Loucy (cell line): Measurements from ENCODE around the gene ACIN1.

Source experiments
- H2AFZ ChIP-seq: fragments of 200-600 bp; sonication (generic); 2 replicates; pipeline ENCODE4 v1.6.0; 2016; ENCODE audit warnings: antibody characterized with exemption, mild to moderate bottlenecking, low read length, moderate library complexity
- H3F3A ChIP-seq: fragments of 200-600 bp; 2 replicates; pipeline ENCODE4 v1.6.0; 2016; ENCODE audit warnings: antibody characterized with exemption, low read depth, mild to moderate bottlenecking
- H3K27me3 ChIP-seq: fragments of 200-600 bp; sonication (generic); 2 replicates; pipeline ENCODE4 v1.6.1; 2014; ENCODE audit warnings: low read length, mild to moderate bottlenecking; ENCODE audit not compliant: insufficient read depth, poor library complexity, severe bottlenecking
- H3K36me3 ChIP-seq: fragments of 200-600 bp; sonication (generic); 2 replicates; pipeline ENCODE4 v1.6.1; 2016; ENCODE audit warnings: low read length; ENCODE audit not compliant: insufficient read depth
- H3K4me1 ChIP-seq: fragments of 200-600 bp; sonication (generic); 2 replicates; pipeline ENCODE4 v1.5.1; 2014; ENCODE audit warnings: low read length, mild to moderate bottlenecking; ENCODE audit not compliant: insufficient read depth, poor library complexity, severe bottlenecking
- H3K4me2 ChIP-seq: fragments of 200-600 bp; sonication (generic); 2 replicates; pipeline ENCODE4 v1.6.0; 2014; ENCODE audit warnings: antibody characterized with exemption, low read length, low read depth, mild to moderate bottlenecking; ENCODE audit not compliant: poor library complexity, severe bottlenecking
- H3K4me3 ChIP-seq: fragments of 200-600 bp; sonication (generic); 2 replicates; pipeline ENCODE4 v1.5.1; 2014; ENCODE audit warnings: low read length, mild to moderate bottlenecking, mixed read lengths; ENCODE audit not compliant: poor library complexity, severe bottlenecking
- H3K79me2 ChIP-seq: fragments of 200-600 bp; sonication (generic); 2 replicates; pipeline ENCODE4 v1.6.1; 2014; ENCODE audit warnings: low read length; ENCODE audit not compliant: insufficient read depth
- H3K9ac ChIP-seq: fragments of 200-600 bp; sonication (generic); 2 replicates; pipeline ENCODE4 v1.6.0; 2014; ENCODE audit warnings: mild to moderate bottlenecking, low read depth, low read length, moderate library complexity; ENCODE audit not compliant: poor library complexity, severe bottlenecking
- H3K9me2 ChIP-seq: fragments of 200-600 bp; sonication (generic); replicated peaks from 2 replicates; pipeline ENCODE4 v1.6.1; 2016; ENCODE audit warnings: low read depth, low read length, mixed read lengths
- H3K9me3 ChIP-seq: fragments of 200-600 bp; sonication (generic); 2 replicates; pipeline ENCODE4 v1.6.1; 2014; ENCODE audit warnings: mild to moderate bottlenecking, antibody characterized with exemption, low read length, low read depth; ENCODE audit not compliant: insufficient read depth
- H4K20me1 ChIP-seq: fragments of 200-600 bp; sonication (generic); 2 replicates; pipeline ENCODE4 v1.6.0; 2014; ENCODE audit warnings: antibody characterized with exemption, low read length, mild to moderate bottlenecking; ENCODE audit not compliant: insufficient read depth, poor library complexity, severe bottlenecking
- EZH2phosphoT487 ChIP-seq: fragments of 200-600 bp; IDR thresholded peaks from 2 replicates; pipeline ENCODE4 v1.6.1; 2018; ENCODE audit warnings: antibody characterized with exemption, mild to moderate bottlenecking, moderate library complexity, borderline replicate concordance
- TF ChIP-seq, protein P1 (sequence below): fragments of 200-600 bp; sonication (generic); conservative IDR thresholded peaks from 2 replicates; pipeline ENCODE4 v1.5.1; 2014; ENCODE audit warnings: mild to moderate bottlenecking, antibody characterized with exemption, low read length

ACIN1 gene

DNA sequence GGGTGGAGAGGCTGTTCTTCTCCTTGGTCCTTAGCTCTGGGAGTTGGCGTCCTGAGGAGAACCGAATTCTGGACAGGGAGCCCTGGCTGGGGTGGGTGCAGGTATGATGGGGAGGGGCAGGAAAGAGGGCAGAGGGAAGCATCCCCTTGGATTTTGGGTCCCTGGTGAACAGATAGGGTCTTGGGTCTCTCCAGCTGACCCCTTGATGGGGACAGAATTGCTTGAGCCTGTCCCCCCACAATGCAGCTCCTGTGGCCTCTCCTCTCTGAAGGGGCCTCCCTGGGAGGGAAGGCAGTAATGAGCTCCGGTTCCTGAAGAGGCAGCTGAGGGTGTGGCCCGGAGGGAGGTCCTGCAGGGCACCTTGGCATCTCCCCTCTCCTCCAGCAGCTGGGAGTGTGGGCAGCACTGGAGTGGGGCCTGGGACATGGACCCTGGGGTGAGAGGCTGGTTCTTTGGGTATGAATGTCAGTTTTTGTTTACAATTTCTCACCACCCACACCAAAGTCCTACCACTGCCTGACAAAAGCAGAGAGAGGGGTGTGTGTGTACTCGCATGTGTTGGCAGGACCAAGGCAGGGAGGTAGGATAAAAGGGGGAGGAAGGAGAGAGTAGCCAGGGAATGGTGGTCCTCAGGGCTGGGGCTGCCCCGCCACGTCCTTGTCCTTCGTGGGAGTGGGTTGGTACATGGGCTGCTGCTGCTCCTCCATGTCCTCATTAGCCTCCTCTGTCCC lies 31.8 kb upstream of the ACIN1 start:
- no peaks in the 10 kb centered on the region for H3F3A ChIP-seq
- no peaks in the 10 kb centered on the region for H3K4me1 ChIP-seq
- H3K27me3 ChIP-seq: no peaks in the 10 kb centered on the region
- H3K36me3 ChIP-seq: no peaks in the 10 kb centered on the region
- H3K4me3 ChIP-seq: no peak overlapping the region
- no peak overlapping the region for H3K9ac ChIP-seq
- TF ChIP-seq, protein P1, sequence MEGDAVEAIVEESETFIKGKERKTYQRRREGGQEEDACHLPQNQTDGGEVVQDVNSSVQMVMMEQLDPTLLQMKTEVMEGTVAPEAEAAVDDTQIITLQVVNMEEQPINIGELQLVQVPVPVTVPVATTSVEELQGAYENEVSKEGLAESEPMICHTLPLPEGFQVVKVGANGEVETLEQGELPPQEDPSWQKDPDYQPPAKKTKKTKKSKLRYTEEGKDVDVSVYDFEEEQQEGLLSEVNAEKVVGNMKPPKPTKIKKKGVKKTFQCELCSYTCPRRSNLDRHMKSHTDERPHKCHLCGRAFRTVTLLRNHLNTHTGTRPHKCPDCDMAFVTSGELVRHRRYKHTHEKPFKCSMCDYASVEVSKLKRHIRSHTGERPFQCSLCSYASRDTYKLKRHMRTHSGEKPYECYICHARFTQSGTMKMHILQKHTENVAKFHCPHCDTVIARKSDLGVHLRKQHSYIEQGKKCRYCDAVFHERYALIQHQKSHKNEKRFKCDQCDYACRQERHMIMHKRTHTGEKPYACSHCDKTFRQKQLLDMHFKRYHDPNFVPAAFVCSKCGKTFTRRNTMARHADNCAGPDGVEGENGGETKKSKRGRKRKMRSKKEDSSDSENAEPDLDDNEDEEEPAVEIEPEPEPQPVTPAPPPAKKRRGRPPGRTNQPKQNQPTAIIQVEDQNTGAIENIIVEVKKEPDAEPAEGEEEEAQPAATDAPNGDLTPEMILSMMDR: no peak
- TF ChIP-seq EZH2phosphoT487: no peak
- no peak overlapping the region for H3K4me2 ChIP-seq
- H3K9me2 ChIP-seq: no peaks in the 10 kb centered on the region
- H3K79me2 ChIP-seq: no peaks in the 10 kb centered on the region
- H4K20me1 ChIP-seq: no peaks in the 10 kb centered on the region
- H3K9me3 ChIP-seq: no peaks in the 10 kb centered on the region
- no peak overlapping the region for H2AFZ ChIP-seq

DNA sequence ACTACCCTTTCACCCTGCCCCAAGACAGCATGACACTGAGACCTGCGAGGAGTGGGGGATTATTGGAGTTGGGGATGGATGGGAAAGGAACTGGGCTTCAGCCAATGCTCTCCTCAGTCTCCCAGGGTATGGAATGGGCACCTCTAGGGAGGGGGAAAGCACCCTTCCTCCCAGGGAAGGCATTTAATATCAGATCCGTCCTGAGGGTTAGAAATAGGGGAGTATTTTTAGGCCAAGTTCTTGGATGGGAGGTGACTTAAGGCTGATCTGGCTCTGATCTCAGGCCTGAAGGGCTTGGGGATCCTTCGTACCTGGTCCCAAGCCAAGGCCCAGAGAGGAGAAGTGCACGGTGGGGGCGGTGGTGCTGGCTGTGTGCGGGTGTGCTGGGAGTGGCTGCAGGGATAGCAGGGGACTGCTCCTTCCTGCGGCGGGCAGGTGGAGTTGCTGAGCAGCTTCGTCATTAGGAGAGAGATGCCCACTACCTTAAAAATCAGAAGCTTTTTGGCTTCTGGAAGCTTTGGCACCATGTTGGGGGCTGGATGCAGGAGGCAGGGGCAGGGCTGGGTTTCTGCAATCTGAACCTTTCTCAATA lies 31.1 kb upstream of the ACIN1 start:
- Histone ChIP-seq H3K27me3 (no peaks in the 10 kb centered on the region), H3F3A (no peaks in the 10 kb centered on the region), H3K4me3 (no peak overlapping the region), H3K79me2 (no peaks in the 10 kb centered on the region), H3K4me2 (no peak overlapping the region), H3K9me3 (no peaks in the 10 kb centered on the region), H3K9me2 (no peaks in the 10 kb centered on the region), H2AFZ (no peak overlapping the region), H3K4me1 (no peaks in the 10 kb centered on the region), H3K36me3 (no peaks in the 10 kb centered on the region), H3K9ac (no peak overlapping the region), H4K20me1 (no peaks in the 10 kb centered on the region)
- TF ChIP-seq, protein P1: no peak
- TF ChIP-seq EZH2phosphoT487: no peak

DNA sequence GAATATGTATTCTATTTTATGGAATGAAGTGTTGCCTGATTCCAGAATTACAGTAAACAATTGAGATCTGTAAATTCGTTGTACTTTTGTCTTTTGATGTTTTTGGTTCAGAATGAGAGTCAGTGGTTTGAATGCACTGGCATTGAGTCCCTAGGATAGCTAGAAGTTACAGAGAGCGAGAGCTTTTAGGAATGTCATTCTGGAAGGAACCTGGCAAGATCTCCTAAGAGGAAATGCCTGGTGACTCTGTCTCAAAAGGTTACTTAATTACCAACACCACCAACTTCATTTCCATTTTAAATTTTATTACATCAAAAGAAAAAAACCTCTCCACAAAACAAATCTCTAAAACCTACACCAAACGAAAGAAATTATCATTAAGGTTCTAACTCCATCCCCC lies 30.1 kb upstream of the ACIN1 start:
- Histone ChIP-seq H4K20me1 (no peaks in the 10 kb centered on the region), H3K9ac (no peak overlapping the region), H3F3A (no peaks in the 10 kb centered on the region), H2AFZ (no peak overlapping the region), H3K9me2 (no peaks in the 10 kb centered on the region), H3K9me3 (no peaks in the 10 kb centered on the region), H3K36me3 (no peaks in the 10 kb centered on the region), H3K4me2 (no peak overlapping the region), H3K4me1 (peaks cover 7% of the 10 kb centered on the region), H3K79me2 (no peaks in the 10 kb centered on the region), H3K4me3 (no peak overlapping the region), H3K27me3 (no peaks in the 10 kb centered on the region)
- TF ChIP-seq, protein P1: no peak
- TF ChIP-seq EZH2phosphoT487: no peak
